Measurements from ENCODE around the gene SZT2. TPM values are rescaled to one million over a fixed set of nuclear protein-coding genes. Genes with fewer than 3 reads are reported as not detected.

Gene SZT2
- total and polyA plus RNA-seq, 12 donors: 8.6 to 44.0 (median 26.0) TPM

GRCh38 chr1:43427941-43428340 is 38.2 kb downstream of the SZT2 start:
- H3K36me3 ChIP-seq: peaks cover 7 to 100% (median 86%) of the 10 kb centered on the region in 9 donors
- H3K27ac ChIP-seq: no peak overlapping the region
- no peaks in the 10 kb centered on the region for H3K27me3 ChIP-seq
- DNase-seq (no peak), ATAC-seq (no peak)
- H3K4me3 ChIP-seq: no peak overlapping the region
- TF ChIP-seq, protein P1, sequence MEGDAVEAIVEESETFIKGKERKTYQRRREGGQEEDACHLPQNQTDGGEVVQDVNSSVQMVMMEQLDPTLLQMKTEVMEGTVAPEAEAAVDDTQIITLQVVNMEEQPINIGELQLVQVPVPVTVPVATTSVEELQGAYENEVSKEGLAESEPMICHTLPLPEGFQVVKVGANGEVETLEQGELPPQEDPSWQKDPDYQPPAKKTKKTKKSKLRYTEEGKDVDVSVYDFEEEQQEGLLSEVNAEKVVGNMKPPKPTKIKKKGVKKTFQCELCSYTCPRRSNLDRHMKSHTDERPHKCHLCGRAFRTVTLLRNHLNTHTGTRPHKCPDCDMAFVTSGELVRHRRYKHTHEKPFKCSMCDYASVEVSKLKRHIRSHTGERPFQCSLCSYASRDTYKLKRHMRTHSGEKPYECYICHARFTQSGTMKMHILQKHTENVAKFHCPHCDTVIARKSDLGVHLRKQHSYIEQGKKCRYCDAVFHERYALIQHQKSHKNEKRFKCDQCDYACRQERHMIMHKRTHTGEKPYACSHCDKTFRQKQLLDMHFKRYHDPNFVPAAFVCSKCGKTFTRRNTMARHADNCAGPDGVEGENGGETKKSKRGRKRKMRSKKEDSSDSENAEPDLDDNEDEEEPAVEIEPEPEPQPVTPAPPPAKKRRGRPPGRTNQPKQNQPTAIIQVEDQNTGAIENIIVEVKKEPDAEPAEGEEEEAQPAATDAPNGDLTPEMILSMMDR (IDR thresholded peaks at IDR 0.05): no peak
- no peaks in the 10 kb centered on the region for H3K9me3 ChIP-seq
- no peaks in the 10 kb centered on the region for H3K4me1 ChIP-seq
- intact Hi-C loops (cut with DNase I): no loop called here
- 91 to 92% methylated on average over 9 of the region's 9 CpGs for WGBS, 2 donors

GRCh38 chr1:43430831-43431230 is 41.1 kb downstream of the SZT2 start:
- intact Hi-C loops (cut with DNase I): no loop called here
- H3K4me1 ChIP-seq: peaks cover 0 to 9% (median 4%) of the 10 kb centered on the region in 9 donors
- no peaks in the 10 kb centered on the region for H3K9me3 ChIP-seq
- no peaks in the 10 kb centered on the region for H3K27me3 ChIP-seq
- no peak overlapping the region for H3K27ac ChIP-seq
- DNase-seq (no peak), ATAC-seq (no peak)
- no peak overlapping the region for H3K4me3 ChIP-seq
- WGBS, 2 donors: 97% methylated on average over 5 of the region's 5 CpGs
- peaks cover 9 to 100% (median 78%) of the 10 kb centered on the region in 9 donors for H3K36me3 ChIP-seq
- TF ChIP-seq, protein P1 (IDR thresholded peaks at IDR 0.05): no peak

- DNase-seq (no peak), ATAC-seq (no peak)
- Histone ChIP-seq H3K27me3 (no peaks in the 10 kb centered on the region), H3K4me1 (peaks cover 0 to 16% (median 5%) of the 10 kb centered on the region in 9 donors), H3K27ac (no peak overlapping the region), H3K36me3 (peaks cover 9 to 100% (median 70%) of the 10 kb centered on the region in 9 donors), H3K4me3 (no peak overlapping the region), H3K9me3 (no peaks in the 10 kb centered on the region)
- intact Hi-C loops (cut with DNase I): no loop called here
- 94 to 96% methylated on average over 9 of the region's 9 CpGs for WGBS, 2 donors
- TF ChIP-seq, protein P1 (IDR thresholded peaks at IDR 0.05): no peak
Observed at GRCh38 chr1:43431676-43432075, 42.0 kb downstream of the SZT2 start.

- H3K4me3 ChIP-seq: no peak overlapping the region
- 93% methylated on average over 9 of the region's 9 CpGs for WGBS, 2 donors
- TF ChIP-seq, protein P1 (IDR thresholded peaks at IDR 0.05): no peak
- H3K36me3 ChIP-seq: peaks cover 9 to 100% (median 64%) of the 10 kb centered on the region in 9 donors
- intact Hi-C loops (cut with DNase I): no loop called here
- H3K9me3 ChIP-seq: no peaks in the 10 kb centered on the region
- no peak overlapping the region for H3K27ac ChIP-seq
- peak in 1 of 8 donors; percentile 29 for ATAC-seq
- H3K4me1 ChIP-seq: peaks cover 0 to 16% (median 5%) of the 10 kb centered on the region in 9 donors
- no peaks in the 10 kb centered on the region for H3K27me3 ChIP-seq
- DNase-seq: no peak
Observed at GRCh38 chr1:43432171-43432860, 42.6 kb downstream of the SZT2 start.

Measured in heart right ventricle (tissue), 16 donors.